PC-9 (cell line): ENCODE results near the gene MICAL3. TPM values are rescaled to one million over a fixed set of nuclear protein-coding genes. Genes with fewer than 3 reads are reported as not detected.

Experiments
- BruUV-seq: library from RNA; stranded (reverse); fragments of 400-500 nt; replicated peaks from 2 replicates; lab custom pipeline; 2021; lab: Mats Ljungman, UMichigan
- CTCF ChIA-PET: fragments of 300-600 bp; sonication (Branson Sonifier 250); formaldehyde crosslinking; loops from one replicate; lab custom pipeline; 2022; ENCODE audit warnings: antibody characterized with exemption; lab: Charles Lee
- POLR2A ChIA-PET: fragments of 300-600 bp; sonication (Branson Sonifier 250); formaldehyde crosslinking; loops from one replicate; lab custom pipeline; 2022; ENCODE audit warnings: antibody characterized with exemption; ENCODE audit not compliant: unreplicated experiment; lab: Charles Lee
- DNase-seq, 2 experiments: peaks; one replicate each; pipeline versions ENCODE4 v3.0.0 to v3.0.0-alpha.2; 2015 to 2022; ENCODE audit warnings: mixed read lengths in 1 of 2
- H2AFZ ChIP-seq: fragments of 200-600 bp; sonication (generic); 2 replicates; pipeline ENCODE4 v1.8.1; 2017; ENCODE audit warnings: antibody characterized with exemption
- H3F3A ChIP-seq: fragments of 200-600 bp; sonication (generic); 2 replicates; pipeline ENCODE4 v1.8.1; 2017; ENCODE audit warnings: antibody characterized with exemption, mild to moderate bottlenecking, low read depth; ENCODE audit not compliant: insufficient read depth
- H3K27ac ChIP-seq: fragments of 200-600 bp; sonication (generic); 2 replicates; pipeline ENCODE4 v1.6.1; 2016; ENCODE audit warnings: mixed run types
- H3K27me3 ChIP-seq: fragments of 200-600 bp; sonication (generic); 2 replicates; pipeline ENCODE4 v1.6.1; 2016; ENCODE audit warnings: low read depth, mixed run types; ENCODE audit not compliant: insufficient read depth
- H3K36me3 ChIP-seq: fragments of 200-600 bp; sonication (generic); 2 replicates; pipeline ENCODE4 v1.6.1; 2016; ENCODE audit warnings: low read depth, mixed run types
- H3K4me1 ChIP-seq: fragments of 200-600 bp; sonication (generic); replicated peaks from 2 replicates; pipeline ENCODE4 v1.6.1; 2016; ENCODE audit warnings: mixed run types; ENCODE audit not compliant: insufficient read depth
- H3K4me2 ChIP-seq: fragments of 200-600 bp; sonication (generic); 2 replicates; pipeline ENCODE4 v1.6.1; 2017; ENCODE audit warnings: mixed run types
- H3K4me3 ChIP-seq: fragments of 200-600 bp; sonication (generic); 2 replicates; pipeline ENCODE4 v1.6.1; 2016; ENCODE audit warnings: mixed run types
- H3K79me2 ChIP-seq: fragments of 200-600 bp; sonication (generic); 2 replicates; pipeline ENCODE4 v1.6.1; 2017; ENCODE audit warnings: low read depth, mixed run types
- H3K9me2 ChIP-seq: fragments of 200-600 bp; sonication (generic); 2 replicates; pipeline ENCODE4 v1.8.1; 2017; ENCODE audit warnings: mild to moderate bottlenecking; ENCODE audit not compliant: insufficient read depth
- H3K9me3 ChIP-seq: fragments of 200-600 bp; sonication (generic); 2 replicates; pipeline ENCODE4 v1.8.1; 2016; ENCODE audit warnings: low read depth; ENCODE audit not compliant: insufficient read depth
- H4K20me1 ChIP-seq: fragments of 200-600 bp; sonication (generic); 2 replicates; pipeline ENCODE4 v1.8.1; 2017; ENCODE audit not compliant: insufficient read depth
- CTCF ChIP-seq: fragments of 200-600 bp; sonication (generic); conservative IDR thresholded peaks from 2 replicates; pipeline ENCODE4 v1.6.1; 2017; ENCODE audit warnings: mixed run types, antibody characterized with exemption, mild to moderate bottlenecking, moderate library complexity
- EZH2 ChIP-seq: fragments of 200-600 bp; sonication (generic); IDR thresholded peaks from 2 replicates; pipeline ENCODE4 v1.8.0; 2017; ENCODE audit warnings: antibody characterized with exemption, low read depth
- intact Hi-C: fragments of 100-400 bp; cut with micrococcal nuclease; formaldehyde crosslinking; loops from one replicate; pipeline ENCODE4 v1.10.0; 2022; ENCODE audit not compliant: unreplicated experiment
- total RNA-seq: library from RNA; stranded (reverse); gene quantifications from 2 replicates; pipeline ENCODE4 v1.2.3, GENCODE V29; 2021

Gene MICAL3
- total RNA-seq, 1 experiment from 2014 or later: 27.4 TPM

GRCh38 chr22:17804331-17805080 lies 219.9 kb downstream of the MICAL3 start:
- TF ChIP-seq CTCF (no peak), EZH2 (no peak)
- Histone ChIP-seq H2AFZ (no peak overlapping the region), H3K4me3 (no peak overlapping the region), H4K20me1 (no peaks in the 10 kb centered on the region), H3K9me2 (no peaks in the 10 kb centered on the region), H3K9me3 (no peaks in the 10 kb centered on the region), H3K27ac (no peak overlapping the region), H3K36me3 (no peaks in the 10 kb centered on the region), H3F3A (no peaks in the 10 kb centered on the region), H3K4me2 (no peak overlapping the region), H3K4me1 (no peaks in the 10 kb centered on the region), H3K27me3 (no peaks in the 10 kb centered on the region), H3K79me2 (no peaks in the 10 kb centered on the region)
- DNase-seq: no peak
- ChIA-PET POLR2A (no interaction called here), CTCF (no interaction called here)
- intact Hi-C loops: no loop called here
- BruUV-seq: no TSS peak

DNA sequence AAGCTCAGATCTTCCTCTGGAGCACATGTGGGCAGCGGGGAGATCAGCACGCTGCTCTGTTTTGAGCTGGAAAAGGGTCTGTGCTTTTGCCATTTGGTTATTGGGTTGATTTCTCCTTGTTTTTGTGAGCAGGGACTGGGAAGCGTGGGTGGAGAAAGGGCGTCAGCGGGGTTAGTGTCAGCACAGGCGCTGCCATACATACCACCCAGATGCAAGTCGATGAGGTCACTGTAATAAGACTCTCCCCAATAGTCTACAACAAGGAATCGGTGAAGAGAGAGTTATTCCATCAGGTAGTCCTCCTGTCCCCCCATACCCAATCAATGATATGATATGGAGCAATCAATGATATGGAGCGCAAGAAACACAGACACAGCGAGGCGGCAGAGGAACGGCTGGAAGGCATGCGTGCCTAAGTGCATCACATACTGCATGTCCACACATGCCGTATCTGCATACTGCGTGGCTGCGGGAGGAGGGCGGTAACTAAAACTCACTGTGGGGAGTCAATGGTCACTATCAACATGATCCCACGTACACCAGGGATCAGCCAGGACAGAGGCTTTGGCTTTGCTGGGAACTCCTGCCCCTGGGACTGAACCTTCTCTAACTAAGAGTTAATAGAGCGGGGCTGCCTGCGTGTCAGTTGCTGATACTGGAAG lies 220.6 kb downstream of the MICAL3 start:
- BruUV-seq: no TSS peak
- no peaks in the 10 kb centered on the region for H4K20me1 ChIP-seq
- no peaks in the 10 kb centered on the region for H3F3A ChIP-seq
- no peaks in the 10 kb centered on the region for H3K9me2 ChIP-seq
- POLR2A ChIA-PET: no interaction called here
- H3K9me3 ChIP-seq: no peaks in the 10 kb centered on the region
- H3K27me3 ChIP-seq: no peaks in the 10 kb centered on the region
- H3K36me3 ChIP-seq: no peaks in the 10 kb centered on the region
- H3K4me1 ChIP-seq: no peaks in the 10 kb centered on the region
- H3K4me2 ChIP-seq: no peak overlapping the region
- intact Hi-C loops: no loop called here
- no peaks in the 10 kb centered on the region for H3K79me2 ChIP-seq
- H3K4me3 ChIP-seq: no peak overlapping the region
- no peak overlapping the region for H2AFZ ChIP-seq
- DNase-seq: no peak
- TF ChIP-seq EZH2 (no peak), CTCF (no peak)
- CTCF ChIA-PET: no interaction called here
- no peak overlapping the region for H3K27ac ChIP-seq

- ChIA-PET CTCF (no interaction called here), POLR2A (no interaction called here)
Observed at GRCh38 chr22:17802822-17803221, 221.5 kb downstream of the MICAL3 start.

More at GRCh38 chr22:17802822-17803221, 221.5 kb downstream of the MICAL3 start:
- no peak overlapping the region for H3K27ac ChIP-seq
- H3K4me3 ChIP-seq: no peak overlapping the region
- TF ChIP-seq CTCF (no peak), EZH2 (no peak)
- no peak overlapping the region for H2AFZ ChIP-seq
- H3K9me2 ChIP-seq: no peaks in the 10 kb centered on the region
- H3F3A ChIP-seq: no peaks in the 10 kb centered on the region
- intact Hi-C loops: no loop called here
- no peaks in the 10 kb centered on the region for H4K20me1 ChIP-seq
- no peaks in the 10 kb centered on the region for H3K79me2 ChIP-seq
- no peaks in the 10 kb centered on the region for H3K27me3 ChIP-seq
- no peaks in the 10 kb centered on the region for H3K9me3 ChIP-seq
- BruUV-seq: no TSS peak
- H3K36me3 ChIP-seq: no peaks in the 10 kb centered on the region
- no peak for DNase-seq
- no peak overlapping the region for H3K4me2 ChIP-seq
- H3K4me1 ChIP-seq: no peaks in the 10 kb centered on the region
